Left kidney (tissue), 2 donors: ENCODE measurements around the gene RNF169. TPM values are rescaled to one million over a fixed set of nuclear protein-coding genes. Genes with fewer than 3 reads are reported as not detected.
"Not testable (repeated sequence)": the region's sequence is repeated elsewhere in the genome, so short reads cannot be mapped to it uniquely, and the experiment has no call there.

Experiments used
- DNase-seq: peaks from one replicate; pipeline ENCODE4 v3.0.0-alpha.2; 2013
- polyA plus RNA-seq: library from polyadenylated mRNA; unstranded; fragments of 120-200 nt; gene quantifications from one replicate; pipeline ENCODE4 v1.2.1, GENCODE V29; 2013; ENCODE audit not compliant: insufficient read length

Gene RNF169
- polyA plus RNA-seq, 1 donor: 21.4 TPM

GRCh38 chr11:74726547-74727182, 22.0 kb upstream of the RNF169 start:
- peak; percentile 70 for DNase-seq

- DNase-seq: no peak
Measured at GRCh38 chr11:74729397-74729796, 19.3 kb upstream of the RNF169 start.

- no peak for DNase-seq
Measured at GRCh38 chr11:74730571-74731260, 17.9 kb upstream of the RNF169 start.

- no peak for DNase-seq
Measured at GRCh38 chr11:74731301-74732094, 17.2 kb upstream of the RNF169 start, which contains the start of gene CHRDL2. CHRDL2 (minus strand) TSS chr11:74731426; CDS start chr11:74730888, 538 bp downstream.

GRCh38 chr11:74734559-74734925, 14.1 kb upstream of the RNF169 start:
- no peak for DNase-seq

- DNase-seq: no peak
Measured at GRCh38 chr11:74735365-74735928, 13.2 kb upstream of the RNF169 start.

GRCh38 chr11:74736031-74736430, 12.6 kb upstream of the RNF169 start:
- no peak for DNase-seq

GRCh38 chr11:74739546-74740270, 8.9 kb upstream of the RNF169 start:
- DNase-seq: peak; percentile 50

GRCh38 chr11:74742070-74742469, 6.6 kb upstream of the RNF169 start:
- no peak for DNase-seq

GRCh38 chr11:74743640-74744039, 5.0 kb upstream of the RNF169 start:
- no peak for DNase-seq

GRCh38 chr11:74744277-74744676, 4.4 kb upstream of the RNF169 start:
- DNase-seq: no peak

GRCh38 chr11:74746868-74747267, 1.8 kb upstream of the RNF169 start:
- no peak for DNase-seq

GRCh38 chr11:74749127-74749964, 697 bp downstream of the RNF169 start:
- DNase-seq: peak; percentile 53

- no peak for DNase-seq
Measured at GRCh38 chr11:74749965-74750296, 1.3 kb downstream of the RNF169 start.

GRCh38 chr11:74750598-74750997, 1.9 kb downstream of the RNF169 start:
- not testable (repeated sequence) for DNase-seq

- no peak for DNase-seq
Measured at GRCh38 chr11:74751303-74751702, 2.7 kb downstream of the RNF169 start.

- no peak for DNase-seq
Measured at GRCh38 chr11:74754507-74755252, 6.0 kb downstream of the RNF169 start.

GRCh38 chr11:74755395-74755995, 6.8 kb downstream of the RNF169 start:
- no peak for DNase-seq

- DNase-seq: no peak
Measured at GRCh38 chr11:74756571-74756970, 7.9 kb downstream of the RNF169 start.

- no peak for DNase-seq
Measured at GRCh38 chr11:74766905-74767304, 18.3 kb downstream of the RNF169 start.
